ENCODE data around the gene BUD13. TPM values are rescaled to one million over a fixed set of nuclear protein-coding genes. Genes with fewer than 3 reads are reported as not detected.
A peak's percentile ranks its signal among the peaks of the same experiment; 100 is the strongest.

Gene BUD13
- total and polyA plus RNA-seq, 9 of the 15 experiments (the other 6 are each of a cell fraction or from before 2014, with no cell fraction given), result 9.5 to 34.1 (median 27.1) TPM

DNA sequence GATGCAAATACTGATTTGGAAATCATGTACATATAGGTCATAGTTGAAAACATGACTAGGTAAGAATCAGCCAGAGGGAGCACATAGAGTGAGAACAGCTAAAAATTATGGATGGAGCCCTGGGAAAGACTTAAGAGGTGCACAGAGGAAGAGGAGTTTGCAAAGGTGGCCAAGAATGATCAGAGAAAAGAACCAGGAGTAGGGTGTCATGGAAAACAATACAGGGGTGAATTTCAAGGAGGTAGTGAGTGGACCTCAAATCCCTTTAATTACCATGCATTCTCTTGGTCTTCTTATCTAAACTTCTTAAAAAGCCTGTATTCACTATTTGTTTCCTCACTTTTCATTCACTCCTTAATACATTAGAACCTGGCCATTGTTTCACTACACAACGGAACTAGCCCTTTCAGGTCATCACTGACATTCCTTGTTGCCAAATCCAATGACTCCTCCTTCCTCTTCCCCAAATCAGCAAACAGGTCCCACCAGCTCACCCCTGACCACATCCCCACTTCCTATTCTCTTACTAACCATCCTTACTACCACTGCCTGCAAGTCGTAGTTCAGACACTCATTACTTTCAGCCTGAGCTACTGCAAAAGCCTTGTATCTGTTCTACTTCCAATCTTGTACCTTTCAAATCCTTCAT lies 22.6 kb downstream of the BUD13 start:
- peaks cover 86% of the 10 kb centered on the region for H3K36me3 ChIP-seq (ENCODE audit: control insufficient read depth, insufficient read depth, low read length)

More for the DNA sequence above, 22.6 kb downstream of the BUD13 start:
- TF ChIP-seq ZNF707 (CRISPR knock-in tag; conservative IDR thresholded peaks at IDR 0.05) (peak; percentile 73), ZNF592 (IDR thresholded peaks at IDR 0.05) (no peak)
- ATAC-seq, result no peak
- H3K4me2 ChIP-seq (ENCODE audit: insufficient read depth, low read length), result no peak overlapping the region
- no peak for DNase-seq (ENCODE audit: extremely low read depth in 1 of 4, low spot score in 3 of 4)
- BruUV-seq (replicated peaks), result no TSS peak
- no peaks in the 10 kb centered on the region for H3K9me3 ChIP-seq (replicated peaks; ENCODE audit: control insufficient read depth, insufficient read depth, low read depth, low read length)
- FAIRE-seq, result no peak
- H3K4me1 ChIP-seq (replicated peaks in 1 of 2; ENCODE audit: control insufficient read depth in 2 of 2, insufficient read depth in 2 of 2, low read length in 2 of 2), result no peaks in the 10 kb centered on the region
- ChIA-PET CTCF (ENCODE audit: low intra/inter-chr PET ratio) (no interaction called here), POLR2A (interaction anchor here (0.6 to 2.1 kb wide), 5 partner anchors 9 to 248 kb away, joined by 3 to 6 read pairs (median 4); no protein-coding TSS in a partner anchor)
- H2AFZ ChIP-seq (ENCODE audit: low read depth, low read length), result no peak overlapping the region
- intact Hi-C loops (cut with micrococcal nuclease), result no loop called here
- H3K79me2 ChIP-seq (ENCODE audit: control insufficient read depth, insufficient read depth, low read length), result no peaks in the 10 kb centered on the region
- H3K27ac ChIP-seq (ENCODE audit: extremely low read depth, low read depth, low read length), result no peak overlapping the region
- H3K9ac ChIP-seq (ENCODE audit: insufficient read depth in 1 of 2, low read depth in 2 of 2, low read length in 2 of 2), result no peak overlapping the region
- WGBS (ENCODE audit: insufficient coverage, low coverage, missing lambda C conversion rate), result 100% methylated on average over 2 of the region's 2 CpGs
- H3K9me1 ChIP-seq (ENCODE audit: control insufficient read depth, insufficient read depth, low read length), result no peaks in the 10 kb centered on the region
- H4K20me1 ChIP-seq (replicated peaks; ENCODE audit: control insufficient read depth, insufficient read depth, low read length), result no peaks in the 10 kb centered on the region
- no peaks in the 10 kb centered on the region for H3K27me3 ChIP-seq (ENCODE audit: control insufficient read depth in 2 of 2, insufficient read depth in 2 of 2, low read length in 2 of 2)
- no peak overlapping the region for H3K4me3 ChIP-seq
- in situ Hi-C loops (cut with MboI), result no loop called here
